PFSK-1 (cell line): ENCODE measurements around the gene HLCS.

Experiments used
- POLR2AphosphoS5 ChIP-seq: IDR thresholded peaks from 2 replicates; pipeline ENCODE4 v1.6.1; 2012; ENCODE audit warnings: low read depth, mild to moderate bottlenecking, control low read depth, low read length, moderate library complexity
- SIN3A ChIP-seq: IDR thresholded peaks from 2 replicates; pipeline ENCODE4 v1.6.1; 2012; ENCODE audit warnings: mild to moderate bottlenecking, low read length, moderate library complexity, borderline replicate concordance; ENCODE audit not compliant: insufficient read depth
- TAF1 ChIP-seq: IDR thresholded peaks from 2 replicates; pipeline ENCODE4 v1.6.1; 2012; ENCODE audit warnings: low read length, control low read depth, borderline replicate concordance; ENCODE audit not compliant: insufficient read depth
- TF ChIP-seq, protein P1 (sequence below), 2 experiments: IDR thresholded peaks; 2 replicates each; pipeline versions ENCODE4 v1.6.1 to v1.8.0; 2011 to 2012; ENCODE audit warnings: low read depth in 2 of 2, low read length in 2 of 2, control low read depth in 1 of 2, inconsistent platforms in 1 of 2, mild to moderate bottlenecking in 1 of 2, moderate library complexity in 1 of 2; ENCODE audit not compliant: insufficient read depth in 1 of 2

GRCh38 chr21:36841866-36842265 is 124.6 kb downstream of the HLCS start:
- TF ChIP-seq, protein P1, sequence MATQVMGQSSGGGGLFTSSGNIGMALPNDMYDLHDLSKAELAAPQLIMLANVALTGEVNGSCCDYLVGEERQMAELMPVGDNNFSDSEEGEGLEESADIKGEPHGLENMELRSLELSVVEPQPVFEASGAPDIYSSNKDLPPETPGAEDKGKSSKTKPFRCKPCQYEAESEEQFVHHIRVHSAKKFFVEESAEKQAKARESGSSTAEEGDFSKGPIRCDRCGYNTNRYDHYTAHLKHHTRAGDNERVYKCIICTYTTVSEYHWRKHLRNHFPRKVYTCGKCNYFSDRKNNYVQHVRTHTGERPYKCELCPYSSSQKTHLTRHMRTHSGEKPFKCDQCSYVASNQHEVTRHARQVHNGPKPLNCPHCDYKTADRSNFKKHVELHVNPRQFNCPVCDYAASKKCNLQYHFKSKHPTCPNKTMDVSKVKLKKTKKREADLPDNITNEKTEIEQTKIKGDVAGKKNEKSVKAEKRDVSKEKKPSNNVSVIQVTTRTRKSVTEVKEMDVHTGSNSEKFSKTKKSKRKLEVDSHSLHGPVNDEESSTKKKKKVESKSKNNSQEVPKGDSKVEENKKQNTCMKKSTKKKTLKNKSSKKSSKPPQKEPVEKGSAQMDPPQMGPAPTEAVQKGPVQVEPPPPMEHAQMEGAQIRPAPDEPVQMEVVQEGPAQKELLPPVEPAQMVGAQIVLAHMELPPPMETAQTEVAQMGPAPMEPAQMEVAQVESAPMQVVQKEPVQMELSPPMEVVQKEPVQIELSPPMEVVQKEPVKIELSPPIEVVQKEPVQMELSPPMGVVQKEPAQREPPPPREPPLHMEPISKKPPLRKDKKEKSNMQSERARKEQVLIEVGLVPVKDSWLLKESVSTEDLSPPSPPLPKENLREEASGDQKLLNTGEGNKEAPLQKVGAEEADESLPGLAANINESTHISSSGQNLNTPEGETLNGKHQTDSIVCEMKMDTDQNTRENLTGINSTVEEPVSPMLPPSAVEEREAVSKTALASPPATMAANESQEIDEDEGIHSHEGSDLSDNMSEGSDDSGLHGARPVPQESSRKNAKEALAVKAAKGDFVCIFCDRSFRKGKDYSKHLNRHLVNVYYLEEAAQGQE (IDR thresholded peaks at IDR 0.05; ENCODE audit: insufficient read depth in 1 of 2, low read depth in 2 of 2, low read length in 2 of 2) = no peak
- TF ChIP-seq SIN3A (no peak), TAF1 (no peak), POLR2AphosphoS5 (no peak)
